GM21737 (cell line): ENCODE data around the gene HUWE1.
"Not testable (repeated sequence)": the region's sequence is repeated elsewhere in the genome, so short reads cannot be mapped to it uniquely, and the experiment has no call there.

Experiments used
- ATAC-seq: cut with Tn5 transposase; IDR thresholded peaks from one replicate; pipeline ENCODE4 v1.9.1; 2021; ENCODE audit warnings: mild to moderate bottlenecking, moderate library complexity; ENCODE audit not compliant: unreplicated experiment

The HUWE1 gene

GRCh38 chrX:53538781-53539180 is 147.7 kb downstream of the HUWE1 start:
- ATAC-seq, result no peak

GRCh38 chrX:53531255-53531966 is 155.1 kb downstream of the HUWE1 start:
- not testable (repeated sequence) for ATAC-seq

- ATAC-seq, result no peak
Measured at GRCh38 chrX:53526999-53527398, 159.5 kb downstream of the HUWE1 start.

GRCh38 chrX:53511322-53511721 is 175.2 kb downstream of the HUWE1 start:
- ATAC-seq, result no peak

GRCh38 chrX:53504035-53504434 is 182.5 kb downstream of the HUWE1 start:
- ATAC-seq, result not testable (repeated sequence)

- no peak for ATAC-seq
Measured at GRCh38 chrX:53494436-53494835, 192.1 kb downstream of the HUWE1 start.

- ATAC-seq, result no peak
Measured at GRCh38 chrX:53486285-53486684, 200.2 kb downstream of the HUWE1 start.

- ATAC-seq, result no peak
Measured at GRCh38 chrX:53483838-53484405, 202.6 kb downstream of the HUWE1 start.

- ATAC-seq, result no peak
Measured at GRCh38 chrX:53483416-53483815, 203.1 kb downstream of the HUWE1 start.
